ENCODE data around the gene ABCB8.

DNA sequence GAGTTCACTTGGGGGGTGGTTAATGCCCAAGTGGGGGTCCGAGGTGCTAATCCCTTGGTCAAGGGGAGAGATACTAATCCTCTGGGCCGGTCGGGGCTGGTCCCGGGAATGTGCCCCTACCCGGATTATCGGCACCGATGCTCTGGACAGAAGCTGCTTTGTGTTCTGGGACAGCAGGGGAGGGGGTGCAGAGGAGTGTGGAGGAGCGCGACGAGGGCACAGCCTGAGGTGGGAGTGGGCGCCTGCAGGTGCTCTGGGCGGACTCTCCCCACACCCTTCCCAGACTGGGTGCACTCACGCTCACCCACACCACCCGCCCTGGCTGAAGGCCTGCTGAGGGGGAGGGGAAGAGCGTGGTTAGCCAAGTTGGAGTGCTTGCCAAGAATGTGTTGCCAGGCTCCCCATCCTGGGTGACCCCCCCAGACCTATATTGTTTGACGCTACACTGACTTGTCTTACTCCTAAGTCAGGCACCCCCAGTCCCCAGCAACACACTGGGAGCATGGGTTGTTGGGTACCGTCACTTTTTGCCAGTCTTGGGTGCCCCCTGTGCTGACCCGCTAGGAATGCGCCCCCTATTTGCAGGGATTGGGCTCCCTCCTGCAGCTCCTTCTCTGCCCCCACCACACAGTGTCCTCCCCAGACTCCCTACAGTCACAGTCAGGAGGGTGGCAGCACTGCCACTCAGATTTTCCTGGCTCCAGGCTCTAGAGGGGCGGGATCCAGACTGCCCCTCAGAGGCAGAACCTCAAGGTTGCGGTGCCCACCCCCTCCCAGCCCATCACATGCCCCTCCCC is 32.4 kb downstream of the ABCB8 start:
- TF ChIP-seq EZH2 (IDR thresholded peaks at IDR 0.05; ENCODE audit: insufficient read depth, poor library complexity, severe bottlenecking) (no peak), EZH2phosphoT487 (IDR thresholded peaks at IDR 0.05; ENCODE audit: insufficient read depth, low read depth) (no peak)
